NCI-H446 (cell line): ENCODE data around the gene GNL3.
"Not testable (repeated sequence)": the region's sequence is repeated elsewhere in the genome, so short reads cannot be mapped to it uniquely, and the experiment has no call there.

Experiments used
- DNase-seq, 2 experiments: peaks; one replicate each; lab custom pipeline; 2025; lab: John Stamatoyannopoulos, UW

GNL3 gene

GRCh38 chr3:52721002-52721729 is 35.3 kb downstream of the GNL3 start:
- no peak for DNase-seq

- no peak for DNase-seq
Observed at GRCh38 chr3:52721730-52722008, 35.8 kb downstream of the GNL3 start.

DNA sequence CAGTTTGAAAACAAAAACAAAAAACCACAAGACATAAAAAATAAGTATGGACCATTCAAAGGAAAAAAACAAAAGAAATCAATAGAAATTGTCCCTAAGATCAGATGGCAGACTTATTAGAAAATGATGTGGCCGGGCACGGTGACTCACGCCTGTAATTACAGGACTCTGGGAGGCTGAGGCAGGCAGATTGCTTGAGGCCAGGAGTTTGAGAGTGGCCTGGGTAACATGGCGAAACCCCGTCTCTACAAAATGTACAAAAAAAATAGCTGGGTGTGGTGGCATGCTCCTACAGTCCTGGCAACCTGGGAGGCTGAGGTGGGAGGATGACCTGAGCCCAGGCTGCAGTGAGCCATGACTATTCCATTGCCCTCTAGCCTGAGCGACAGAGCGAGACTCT is 36.7 kb downstream of the GNL3 start:
- no peak for DNase-seq

DNA sequence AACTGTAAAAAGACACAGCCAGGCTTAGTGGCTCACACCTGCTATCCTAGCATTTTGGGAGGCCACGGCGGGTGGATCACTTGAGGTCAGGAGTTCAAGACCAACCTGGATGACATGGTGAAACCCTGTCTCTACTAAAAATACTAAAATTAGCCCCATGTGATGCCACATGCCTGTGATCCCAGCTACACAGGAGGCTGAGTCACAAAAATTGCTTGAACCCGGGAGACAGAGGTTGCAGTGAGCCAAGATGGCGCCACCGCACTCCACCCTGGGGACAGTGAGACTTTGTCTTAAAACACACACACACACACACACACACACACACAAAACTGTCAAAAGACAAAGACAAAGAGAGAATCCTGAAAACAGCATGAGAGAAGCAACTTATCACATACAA is 38.1 kb downstream of the GNL3 start:
- no peak for DNase-seq

DNA sequence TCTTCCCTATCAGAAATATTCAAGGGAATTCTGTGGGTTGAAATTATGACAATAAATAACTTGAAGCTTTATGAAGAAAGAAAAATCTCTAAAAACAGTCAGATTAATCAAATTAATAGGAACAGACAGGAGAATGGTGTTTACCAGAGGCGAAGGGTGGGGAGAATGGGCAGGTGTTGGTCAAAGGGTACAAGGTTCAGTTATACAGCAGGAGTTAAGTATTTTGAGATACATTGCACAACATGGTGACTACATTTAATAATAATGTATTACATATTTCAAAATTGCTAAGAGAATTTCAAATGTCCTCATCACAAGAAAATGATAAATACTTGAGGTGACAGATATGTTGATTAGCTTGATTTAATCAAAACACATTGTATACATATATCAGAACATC is 38.7 kb downstream of the GNL3 start:
- no peak for DNase-seq

DNA sequence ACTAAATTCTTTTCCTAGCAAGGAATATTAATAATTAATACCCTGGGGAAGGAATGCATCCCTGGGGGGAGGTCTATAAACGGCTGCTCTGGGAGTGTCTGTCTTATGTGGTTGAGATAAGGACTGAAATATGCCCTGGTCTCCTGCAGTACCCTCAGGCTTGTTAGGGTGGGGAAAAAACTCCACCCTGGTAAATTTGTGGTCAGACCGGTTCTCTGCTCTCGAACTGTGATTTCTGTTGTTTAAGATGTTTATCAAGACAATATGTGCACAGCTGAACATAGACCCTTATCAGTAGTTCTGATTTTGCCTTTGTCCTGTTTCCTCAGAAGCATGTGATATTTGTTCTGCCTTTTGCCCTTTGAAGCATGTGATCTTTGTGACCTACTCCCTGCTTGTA is 42.9 kb downstream of the GNL3 start:
- not testable (repeated sequence) for DNase-seq

DNA sequence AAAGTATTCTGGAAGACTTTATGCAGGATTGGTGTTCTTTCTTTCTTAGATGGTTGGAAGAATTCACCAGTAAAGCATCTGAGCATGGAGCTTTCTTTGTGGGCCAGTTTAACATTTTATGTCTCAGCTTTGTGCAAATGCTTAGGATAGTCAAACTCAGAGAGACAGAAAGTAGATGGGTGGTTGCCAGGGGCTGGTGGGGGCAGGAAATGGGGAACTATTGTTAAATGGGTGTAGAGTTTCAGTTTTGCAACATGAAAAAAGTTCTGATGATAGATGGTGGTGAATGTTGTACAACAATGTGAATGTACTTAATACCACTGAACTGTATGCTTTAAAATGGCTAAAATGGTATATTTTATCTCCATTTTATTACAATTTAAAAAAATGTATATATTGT is 44.8 kb downstream of the GNL3 start:
- DNase-seq = no peak

- no peak for DNase-seq
Observed at GRCh38 chr3:52731590-52731989, 45.8 kb downstream of the GNL3 start.

- DNase-seq = no peak
Observed at GRCh38 chr3:52733256-52733891, 47.5 kb downstream of the GNL3 start.

DNA sequence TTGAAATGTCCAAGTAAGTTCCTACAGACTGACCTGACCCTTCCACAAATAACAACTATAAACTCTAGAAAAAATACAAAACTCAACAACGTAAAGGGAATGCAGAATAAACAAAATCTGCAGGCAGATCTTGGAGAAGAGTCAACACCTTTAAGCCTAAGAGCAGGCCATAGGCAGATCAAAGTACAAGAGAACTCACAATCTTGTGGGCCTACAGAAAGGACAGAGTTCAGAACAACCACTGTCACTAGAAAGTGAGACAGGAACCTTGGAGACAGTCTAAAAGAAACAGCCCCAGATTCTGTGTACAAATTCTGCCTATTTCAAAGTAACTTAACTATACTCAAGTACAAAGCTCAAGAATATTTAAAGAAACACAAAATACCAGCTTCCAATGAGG is 53.9 kb downstream of the GNL3 start:
- DNase-seq = no peak

- DNase-seq = peak in 1 of 2 experiments; percentile 2
Observed at GRCh38 chr3:52742418-52743041, 56.7 kb downstream of the GNL3 start.

DNA sequence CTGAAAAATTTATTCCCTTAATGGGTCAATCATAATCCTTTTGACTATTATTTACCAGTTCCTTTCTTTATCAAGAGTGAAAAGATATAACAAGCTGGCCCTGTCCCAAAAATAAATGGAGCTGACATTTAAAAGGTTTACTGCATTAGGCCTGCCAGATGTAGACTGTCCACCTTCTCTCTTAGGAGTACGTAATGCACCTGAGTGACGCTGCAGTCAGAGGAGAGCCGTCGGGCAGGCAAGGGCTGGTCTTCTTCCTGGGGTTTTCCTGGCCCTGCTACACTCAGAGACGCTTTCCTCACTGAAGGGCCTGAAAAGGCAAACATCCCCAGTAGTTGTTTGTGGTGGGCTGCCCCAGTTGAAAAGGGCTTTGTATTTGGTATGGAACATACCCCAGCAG is 57.3 kb downstream of the GNL3 start:
- no peak for DNase-seq

GRCh38 chr3:52743721-52744120 is 57.9 kb downstream of the GNL3 start:
- no peak for DNase-seq
